K562 (cell line): ENCODE data around the gene CYTH4. TPM values are rescaled to one million over a fixed set of nuclear protein-coding genes. Genes with fewer than 3 reads are reported as not detected.

Experiments used
- ATAC-seq: fragments of 200-7000 bp; cut with Tn5 transposase; 3 replicates; pipeline ENCODE4 v1.9.1; 2020; ENCODE audit warnings: moderate library complexity
- BruUV-seq: library from RNA; stranded (reverse); fragments of 400-500 nt; replicated peaks from 2 replicates; lab custom pipeline; 2021; lab: Mats Ljungman, UMichigan
- CTCF ChIA-PET: fragments of 300-600 bp; formaldehyde crosslinking; extraction: SDS; loops from one replicate; lab custom pipeline; 2021; ENCODE audit warnings: low intra/inter-chr PET ratio; lab: Yijun Ruan, JAX
- POLR2A ChIA-PET: fragments of 300-600, 350-650 bp; sonication (Branson Sonifier 250); formaldehyde crosslinking; extraction: SDS; loops from one replicate; lab custom pipeline; 2021; ENCODE audit warnings: antibody characterized with exemption, inconsistent platforms; lab: Yijun Ruan, JAX
- DNase-seq, 4 experiments: peaks; one replicate each; pipeline versions ENCODE4 v3.0.0 to v3.0.0-alpha.2; 2011 to 2018; ENCODE audit warnings: low spot score in 3 of 4, mixed read lengths in 3 of 4; ENCODE audit errors: extremely low read depth in 1 of 4
- FAIRE-seq: peaks from 2 replicates; lab custom pipeline; 2011; peaks lifted over from hg19 to GRCh38; lab: Jason Lieb, UNC
- H2AFZ ChIP-seq: 2 replicates; pipeline ENCODE4 v1.6.0; 2011; ENCODE audit warnings: low read depth, low read length, control low read depth, inconsistent platforms
- H3K27ac ChIP-seq: fragments of 200-600 bp; 3 replicates; pipeline ENCODE4 v1.8.0; 2011; ENCODE audit warnings: low read depth, mild to moderate bottlenecking, control low read depth, inconsistent platforms, low read length, moderate library complexity, mixed read lengths; ENCODE audit errors: extremely low read depth
- H3K27me3 ChIP-seq, 2 experiments: fragments of 300-600 bp in 1 of 2; 2 replicates in 1 of 2; 3 replicates in 1 of 2; pipeline versions ENCODE4 v1.6.0 to v1.8.0; 2011; ENCODE audit warnings: inconsistent platforms in 2 of 2, low read length in 2 of 2, mild to moderate bottlenecking in 1 of 2, mixed read lengths in 1 of 2, moderate library complexity in 1 of 2; ENCODE audit not compliant: control insufficient read depth in 2 of 2, insufficient read depth in 2 of 2
- H3K36me3 ChIP-seq: fragments of 300-600 bp; 3 replicates; pipeline ENCODE4 v1.8.0; 2011; ENCODE audit warnings: mild to moderate bottlenecking, low read length, inconsistent platforms; ENCODE audit not compliant: control insufficient read depth, insufficient read depth
- H3K4me1 ChIP-seq, 2 experiments: fragments of 200-600 bp in 1 of 2; replicated peaks in 1 of 2; 2 replicates in 1 of 2; 3 replicates in 1 of 2; pipeline versions ENCODE4 v1.5.1 to v1.8.0; 2011; ENCODE audit warnings: inconsistent platforms in 2 of 2, low read length in 2 of 2, mild to moderate bottlenecking in 1 of 2, mixed read lengths in 1 of 2, moderate library complexity in 1 of 2; ENCODE audit not compliant: control insufficient read depth in 2 of 2, insufficient read depth in 2 of 2
- H3K4me2 ChIP-seq: 2 replicates; pipeline ENCODE4 v1.6.1; 2011; ENCODE audit warnings: low read length, control low read depth, inconsistent platforms, mixed read lengths; ENCODE audit not compliant: insufficient read depth
- H3K4me3 ChIP-seq: fragments of 200-600 bp; sonication (generic), shearing (Covaris generic); 2 replicates; pipeline ENCODE4 v1.5.1; 2016; ENCODE audit warnings: control low read depth, inconsistent platforms
- H3K79me2 ChIP-seq: fragments of 200-600 bp; 3 replicates; pipeline ENCODE4 v1.8.0; 2011; ENCODE audit warnings: low read length, inconsistent platforms; ENCODE audit not compliant: control insufficient read depth, insufficient read depth
- H3K9ac ChIP-seq, 2 experiments: 2 replicates each; pipeline versions ENCODE4 v1.6.0 to v1.6.1; 2011; ENCODE audit warnings: low read depth in 2 of 2, low read length in 2 of 2, control low read depth in 1 of 2, inconsistent platforms in 1 of 2, mild to moderate bottlenecking in 1 of 2, mixed read lengths in 1 of 2; ENCODE audit not compliant: insufficient read depth in 1 of 2
- H3K9me1 ChIP-seq: one replicate; pipeline ENCODE4 v1.6.0; 2011; ENCODE audit warnings: inconsistent platforms, mild to moderate bottlenecking, low read length, moderate library complexity; ENCODE audit not compliant: control insufficient read depth, insufficient read depth
- H3K9me3 ChIP-seq: replicated peaks from 2 replicates; pipeline ENCODE4 v1.5.1; 2011; ENCODE audit warnings: low read depth, low read length, inconsistent platforms; ENCODE audit not compliant: control insufficient read depth, insufficient read depth
- H4K20me1 ChIP-seq: replicated peaks from 2 replicates; pipeline ENCODE4 v1.6.1; 2011; ENCODE audit warnings: low read length, inconsistent platforms, mixed read lengths; ENCODE audit not compliant: control insufficient read depth, insufficient read depth
- AFF4 ChIP-seq: sonication (generic); formaldehyde crosslinking; IDR thresholded peaks from 2 replicates; pipeline ENCODE4 v1.8.0; 2023; ENCODE audit warnings: mild to moderate bottlenecking, missing genetic modification reagents
- ARID3A ChIP-seq: IDR thresholded peaks from 2 replicates; pipeline ENCODE4 v1.6.1; 2012; ENCODE audit warnings: low read depth, low read length, improper control_type of control experiment, borderline replicate concordance
- ESRRB ChIP-seq: fragments of 250-450 bp; sonication (Bioruptor Pico); IDR thresholded peaks from 2 replicates; pipeline ENCODE4 v1.5.0; 2020; ENCODE audit warnings: mild to moderate bottlenecking, moderate library complexity, borderline replicate concordance
- IRF9 ChIP-seq: fragments of 450-650 bp; IDR thresholded peaks from 2 replicates; pipeline ENCODE4 v1.6.1; 2016; ENCODE audit warnings: missing biosample characterization, missing genetic modification characterization
- KDM4B ChIP-seq, 2 experiments: fragments of 450-650 bp in 1 of 2; sonication (generic) in 1 of 2; IDR thresholded peaks; 2 replicates each; pipeline ENCODE4 v1.6.1; 2016 to 2017; ENCODE audit warnings: borderline replicate concordance in 2 of 2, antibody characterized with exemption in 1 of 2, low read depth in 1 of 2, mild to moderate bottlenecking in 1 of 2
- MAFG ChIP-seq: fragments of 450-650 bp; conservative IDR thresholded peaks from 2 replicates; pipeline ENCODE4 v1.6.1; 2016; ENCODE audit warnings: missing genetic modification characterization, missing compliant biosample characterization
- TEAD1 ChIP-seq, 2 experiments: fragments of 450-650 bp in 1 of 2; sonication (generic) in 1 of 2; formaldehyde crosslinking; IDR thresholded peaks; 2 replicates each; pipeline versions ENCODE4 v1.4.0 to v1.8.0; 2020 to 2022; ENCODE audit warnings: mild to moderate bottlenecking in 2 of 2, missing genetic modification reagents in 1 of 2
- ZBTB49 ChIP-seq: sonication (generic); formaldehyde crosslinking; IDR thresholded peaks from 2 replicates; pipeline ENCODE4 v1.8.0; 2022; ENCODE audit warnings: missing genetic modification reagents, mild to moderate bottlenecking, borderline replicate concordance
- WGBS: fragments of 100-300 bp; shearing (Covaris generic); methylation state at CpG from one replicate; pipeline ENCODE4 v1.1.6; 2016; ENCODE audit warnings: low coverage, mixed read lengths; ENCODE audit not compliant: insufficient coverage; ENCODE audit errors: missing lambda C conversion rate; 5-methylcytosine and 5-hydroxymethylcytosine counted together
- in situ Hi-C: fragments of 300-500 bp; cut with MboI; formaldehyde crosslinking; loops from 4 replicates; pipeline ENCODE4 v1.15.0; 2018; ENCODE audit warnings: inconsistent platforms, mixed read lengths
- intact Hi-C: fragments of 100-400 bp; cut with micrococcal nuclease; formaldehyde crosslinking; loops from 2 replicates; pipeline ENCODE4 v1.14.2; 2022
- polyA plus RNA-seq, 8 experiments: library from polyadenylated mRNA; depleted of rRNA in 4 of 8; stranded (reverse) in 5 of 8; unstranded in 3 of 8; fragments of >200 nt; fragmentation: Nextera tagmentation in 2 of 8; fragmentation: Illumina TruSeq in 1 of 8; extraction: Ambion mirVana in 2 of 8; extraction: Trizol in 1 of 8; gene quantifications; 2 replicates each; pipeline versions ENCODE4 v1.2.1 to v1.2.3, GENCODE V29; 2011 to 2014; ENCODE audit warnings: inconsistent platforms in 1 of 8, missing spikeins in 1 of 8
- total RNA-seq, 7 experiments: library from RNA; depleted of rRNA in 6 of 7; stranded (reverse); fragments of >200 nt in 6 of 7; fragmentation: Illumina TruSeq in 2 of 7; extraction: Trizol in 2 of 7; gene quantifications; 2 replicates each; pipeline versions ENCODE4 v1.2.1 to v1.2.3, GENCODE V29; 2011 to 2021; ENCODE audit warnings: low replicate concordance in 1 of 7

CYTH4 gene
- total and polyA plus RNA-seq, 9 of the 15 experiments (the other 6 are each of a cell fraction or from before 2014, with no cell fraction given), result 0.03 to 2.0 (median 0.61) TPM; not detected in 1

DNA sequence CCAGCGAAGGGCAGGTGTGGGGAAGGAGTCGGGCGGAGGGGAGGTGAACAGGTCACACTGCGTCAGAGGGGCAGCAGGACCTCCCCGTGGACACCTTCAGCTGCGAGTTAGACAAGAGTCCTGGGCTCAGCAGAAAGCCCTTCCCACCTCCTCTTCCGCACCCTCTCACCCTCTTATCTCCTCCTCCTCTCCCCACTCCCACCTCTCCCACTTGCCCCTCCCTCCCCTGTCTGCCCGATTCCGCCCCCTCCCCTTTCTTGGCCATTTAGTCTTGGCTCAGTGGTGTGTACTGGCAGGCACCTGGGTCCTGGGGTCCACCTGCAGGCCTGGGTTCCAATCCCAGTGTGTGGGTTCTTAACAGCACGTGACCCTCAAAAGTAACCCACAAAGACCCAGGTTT lies 37.2 kb downstream of the CYTH4 start:
- WGBS, result 0% methylated on average over 3 of the region's 10 CpGs
- intact Hi-C loops, result no loop called here
- no peak for TF ChIP-seq TEAD1 (CRISPR knock-in tag; IDR thresholded peaks at IDR 0.05)
- no peak for TF ChIP-seq AFF4 (CRISPR knock-in tag)
- no peak for TF ChIP-seq MAFG
- no peak for TF ChIP-seq KDM4B (IDR thresholded peaks at IDR 0.05; ENCODE audit: borderline replicate concordance in 2 of 2, low read depth in 1 of 2)
- TF ChIP-seq IRF9, result no peak
- no peak for TF ChIP-seq ZBTB49 (CRISPR knock-in tag)
- TF ChIP-seq ARID3A, result no peak
- no peak for TF ChIP-seq ESRRB (CRISPR knock-in tag)
- TF ChIP-seq, all 486 proteins: peak for 0
- Histone ChIP-seq H3K9me3 (no peaks in the 10 kb centered on the region), H3K79me2 (no peaks in the 10 kb centered on the region), H3K4me3 (no peak overlapping the region), H3K27me3 (peaks cover 4 to 31% of the 10 kb centered on the region in 2 experiments; a peak in 4 of 5 replicates), H2AFZ (no peak overlapping the region), H3K9me1 (no peaks in the 10 kb centered on the region), H3K4me1 (no peaks in the 10 kb centered on the region; a peak in 1 of 5 replicates), H3K4me2 (no peak overlapping the region), H3K27ac (no peak overlapping the region), H3K36me3 (no peaks in the 10 kb centered on the region), H4K20me1 (peaks cover 5% of the 10 kb centered on the region; the same call in 1 of the 2 replicates), H3K9ac (no peak overlapping the region)
- DNase-seq (no peak), ATAC-seq (no peak), FAIRE-seq (no peak)
- no TSS peak for BruUV-seq
- POLR2A ChIA-PET, result no interaction called here
- CTCF ChIA-PET, result interaction anchor here (1.2 kb wide), 1 partner anchor 138 kb away, joined by 6 read pairs; no protein-coding TSS in a partner anchor
- in situ Hi-C loops, result no loop called here
